Hepatocyte (in vitro differentiated cells): Measurements from ENCODE around the gene CNTNAP2. TPM values are rescaled to one million over a fixed set of nuclear protein-coding genes. Genes with fewer than 3 reads are reported as not detected.

ENCODE experiments used
- DNase-seq: peaks from one replicate; pipeline ENCODE4 v3.0.0-alpha.2; 2016; ENCODE audit warnings: low spot score
- H2AFZ ChIP-seq: fragments of 200-600 bp; sonication (generic); 2 replicates; pipeline ENCODE4 v1.6.0; 2016; ENCODE audit warnings: antibody characterized with exemption, mild to moderate bottlenecking
- H3K27ac ChIP-seq: fragments of 200-600 bp; sonication (generic); 2 replicates; pipeline ENCODE4 v1.5.1; 2016; ENCODE audit warnings: mild to moderate bottlenecking
- H3K27me3 ChIP-seq: fragments of 200-600 bp; sonication (generic); 2 replicates; pipeline ENCODE4 v1.6.1; 2016
- H3K36me3 ChIP-seq: fragments of 200-600 bp; sonication (generic); replicated peaks from 2 replicates; pipeline ENCODE4 v1.5.1; 2016; ENCODE audit warnings: low read depth; ENCODE audit not compliant: insufficient read depth
- H3K4me1 ChIP-seq: fragments of 200-600 bp; sonication (generic); 2 replicates; pipeline ENCODE4 v1.5.1; 2016; ENCODE audit warnings: mild to moderate bottlenecking, moderate library complexity; ENCODE audit not compliant: insufficient read depth
- H3K4me2 ChIP-seq: fragments of 200-600 bp; sonication (generic); 2 replicates; pipeline ENCODE4 v1.6.0; 2016
- H3K4me3 ChIP-seq: fragments of 200-600 bp; sonication (generic); 2 replicates; pipeline ENCODE4 v1.5.1; 2016; ENCODE audit warnings: mild to moderate bottlenecking
- H3K79me2 ChIP-seq: fragments of 200-600 bp; sonication (generic); 2 replicates; pipeline ENCODE4 v1.6.0; 2017; ENCODE audit warnings: mild to moderate bottlenecking
- H3K9me2 ChIP-seq: fragments of 200-600 bp; sonication (generic); replicated peaks from 2 replicates; pipeline ENCODE4 v1.6.0; 2017; ENCODE audit warnings: mild to moderate bottlenecking; ENCODE audit not compliant: insufficient read depth
- H3K9me3 ChIP-seq: fragments of 200-600 bp; sonication (generic); 2 replicates; pipeline ENCODE4 v1.5.1; 2016; ENCODE audit warnings: low read depth, mild to moderate bottlenecking
- H4K20me1 ChIP-seq: fragments of 200-600 bp; sonication (generic); 2 replicates; pipeline ENCODE4 v1.6.0; 2016; ENCODE audit warnings: mild to moderate bottlenecking; ENCODE audit not compliant: insufficient read depth, poor library complexity, severe bottlenecking
- EZH2 ChIP-seq: fragments of 200-600 bp; sonication (generic); IDR thresholded peaks from 2 replicates; pipeline ENCODE4 v1.6.1; 2016; ENCODE audit warnings: antibody characterized with exemption, mild to moderate bottlenecking, borderline replicate concordance
- EZH2phosphoT487 ChIP-seq: fragments of 200-600 bp; sonication (generic); IDR thresholded peaks from one replicate; pipeline ENCODE4 v1.6.1; 2018; ENCODE audit warnings: antibody characterized with exemption, mild to moderate bottlenecking, low read depth, moderate library complexity; ENCODE audit not compliant: unreplicated experiment, severe bottlenecking
- WGBS: methylation state at CpG from one replicate; pipeline ENCODE4 v1.1.6; 2016; ENCODE audit warnings: low lambda C conversion rate; ENCODE audit errors: missing lambda C conversion rate; 5-methylcytosine and 5-hydroxymethylcytosine counted together
- polyA plus RNA-seq: library from polyadenylated mRNA; unstranded; fragments of >200 nt; fragmentation: Nextera tagmentation; extraction: Ambion mirVana; gene quantifications from 2 replicates; pipeline ENCODE4 v1.2.1, GENCODE V29; 2016
- total RNA-seq: library from RNA; depleted of rRNA; stranded (reverse); fragments of >200 nt; gene quantifications from 2 replicates; pipeline ENCODE4 v1.2.3, GENCODE V29; 2014
- TF ChIP-seq, protein P1 (sequence below): fragments of 200-600 bp; sonication (generic); IDR thresholded peaks from 2 replicates; pipeline ENCODE4 v1.5.1; 2016; ENCODE audit warnings: antibody characterized with exemption, mild to moderate bottlenecking; ENCODE audit not compliant: poor library complexity

Gene CNTNAP2
- total and polyA plus RNA-seq, 2 experiments from 2014 or later = 7.5 to 14.7 TPM

DNA sequence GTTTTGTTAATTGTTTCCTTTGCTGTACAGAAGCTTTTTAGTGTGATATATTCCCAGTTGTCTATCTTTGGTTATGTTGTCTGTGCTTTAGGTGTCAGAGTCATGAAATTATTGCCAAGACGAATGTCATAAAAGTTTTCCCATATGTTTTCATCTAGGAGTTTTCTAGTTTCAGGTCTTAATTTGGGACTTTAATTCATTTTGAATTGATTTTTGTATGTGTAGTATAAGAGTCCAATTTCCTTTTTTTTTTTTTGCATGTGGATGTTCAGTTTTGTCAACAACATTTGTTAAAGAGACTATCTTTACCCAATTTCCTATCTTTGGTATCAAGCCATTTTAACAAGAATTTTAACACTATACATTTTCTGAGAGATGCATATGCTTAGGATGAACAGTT lies 432.2 kb downstream of the CNTNAP2 start:
- H3K4me1 ChIP-seq = no peaks in the 10 kb centered on the region
- H3K79me2 ChIP-seq = no peaks in the 10 kb centered on the region
- no peak overlapping the region for H3K4me2 ChIP-seq
- no peaks in the 10 kb centered on the region for H3K27me3 ChIP-seq
- no peaks in the 10 kb centered on the region for H4K20me1 ChIP-seq
- DNase-seq = no peak
- H2AFZ ChIP-seq = no peak overlapping the region
- WGBS = 65% methylated on average over 1 of the region's 1 CpG
- TF ChIP-seq, protein P1, sequence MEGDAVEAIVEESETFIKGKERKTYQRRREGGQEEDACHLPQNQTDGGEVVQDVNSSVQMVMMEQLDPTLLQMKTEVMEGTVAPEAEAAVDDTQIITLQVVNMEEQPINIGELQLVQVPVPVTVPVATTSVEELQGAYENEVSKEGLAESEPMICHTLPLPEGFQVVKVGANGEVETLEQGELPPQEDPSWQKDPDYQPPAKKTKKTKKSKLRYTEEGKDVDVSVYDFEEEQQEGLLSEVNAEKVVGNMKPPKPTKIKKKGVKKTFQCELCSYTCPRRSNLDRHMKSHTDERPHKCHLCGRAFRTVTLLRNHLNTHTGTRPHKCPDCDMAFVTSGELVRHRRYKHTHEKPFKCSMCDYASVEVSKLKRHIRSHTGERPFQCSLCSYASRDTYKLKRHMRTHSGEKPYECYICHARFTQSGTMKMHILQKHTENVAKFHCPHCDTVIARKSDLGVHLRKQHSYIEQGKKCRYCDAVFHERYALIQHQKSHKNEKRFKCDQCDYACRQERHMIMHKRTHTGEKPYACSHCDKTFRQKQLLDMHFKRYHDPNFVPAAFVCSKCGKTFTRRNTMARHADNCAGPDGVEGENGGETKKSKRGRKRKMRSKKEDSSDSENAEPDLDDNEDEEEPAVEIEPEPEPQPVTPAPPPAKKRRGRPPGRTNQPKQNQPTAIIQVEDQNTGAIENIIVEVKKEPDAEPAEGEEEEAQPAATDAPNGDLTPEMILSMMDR = no peak
- H3K9me3 ChIP-seq = no peaks in the 10 kb centered on the region
- H3K9me2 ChIP-seq = no peaks in the 10 kb centered on the region
- no peaks in the 10 kb centered on the region for H3K36me3 ChIP-seq
- no peak overlapping the region for H3K27ac ChIP-seq
- H3K4me3 ChIP-seq = no peak overlapping the region

DNA sequence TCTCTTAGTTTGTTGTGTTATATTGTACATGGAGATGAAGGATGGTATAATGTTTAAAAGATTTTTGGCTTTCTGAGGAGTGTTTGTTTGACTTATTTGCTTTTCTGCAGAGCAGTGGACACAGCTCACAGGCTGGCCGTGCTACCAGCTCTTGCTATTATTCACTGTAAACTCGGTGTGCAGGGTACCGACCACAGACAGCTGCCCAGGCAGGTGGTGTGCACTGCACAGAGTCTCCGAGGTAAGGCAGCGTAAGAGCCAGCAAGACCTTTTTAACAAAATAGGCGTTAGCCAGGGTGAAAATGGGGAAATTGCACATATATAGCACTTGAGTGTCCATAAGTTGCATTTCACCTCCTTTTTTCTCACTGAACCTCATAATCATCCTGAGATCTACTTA lies 438.0 kb downstream of the CNTNAP2 start:
- no peaks in the 10 kb centered on the region for H3K4me1 ChIP-seq
- no peak overlapping the region for H3K27ac ChIP-seq
- TF ChIP-seq EZH2 = no peak
- TF ChIP-seq EZH2phosphoT487 = no peak
- TF ChIP-seq, protein P1 = no peak
- no peak overlapping the region for H3K4me2 ChIP-seq
- H3K36me3 ChIP-seq = no peaks in the 10 kb centered on the region
- H4K20me1 ChIP-seq = no peaks in the 10 kb centered on the region
- WGBS = 82% methylated on average over 6 of the region's 6 CpGs
- H3K79me2 ChIP-seq = no peaks in the 10 kb centered on the region
- no peaks in the 10 kb centered on the region for H3K9me2 ChIP-seq
- no peak overlapping the region for H2AFZ ChIP-seq
- DNase-seq = no peak
- no peak overlapping the region for H3K4me3 ChIP-seq
- no peaks in the 10 kb centered on the region for H3K9me3 ChIP-seq
- no peaks in the 10 kb centered on the region for H3K27me3 ChIP-seq

- TF ChIP-seq, protein P1 = no peak
- TF ChIP-seq EZH2phosphoT487 = no peak
- TF ChIP-seq EZH2 = no peak
Observed at GRCh38 chr7:146557971-146558469, 441.4 kb downstream of the CNTNAP2 start.

DNA sequence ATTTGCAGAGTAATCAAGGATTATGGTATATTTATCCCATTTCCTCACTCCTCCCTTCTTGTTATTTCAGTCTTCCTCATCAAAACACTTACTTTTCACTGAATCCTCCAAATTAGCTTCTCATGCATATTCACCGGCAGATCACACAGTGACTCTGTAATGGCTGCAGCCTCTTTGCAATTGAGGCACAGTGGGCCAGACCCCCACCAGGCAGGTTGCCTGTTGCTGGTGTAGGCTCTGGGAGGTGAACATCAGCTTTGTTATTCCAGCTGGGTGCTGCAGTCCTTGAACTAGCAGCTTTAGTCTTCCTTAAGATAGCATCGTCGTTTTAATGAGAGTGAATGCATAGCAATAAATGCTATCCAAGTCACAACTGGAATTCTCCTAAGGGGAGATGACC lies 449.3 kb downstream of the CNTNAP2 start:
- WGBS = 86% methylated on average over 3 of the region's 3 CpGs
- no peaks in the 10 kb centered on the region for H3K36me3 ChIP-seq
- no peaks in the 10 kb centered on the region for H3K79me2 ChIP-seq
- no peaks in the 10 kb centered on the region for H3K9me2 ChIP-seq
- TF ChIP-seq, protein P1 = no peak
- no peak for TF ChIP-seq EZH2phosphoT487
- no peak for TF ChIP-seq EZH2
- no peaks in the 10 kb centered on the region for H3K27me3 ChIP-seq
- H3K4me1 ChIP-seq = no peaks in the 10 kb centered on the region
- H3K27ac ChIP-seq = no peak overlapping the region
- no peak overlapping the region for H3K4me3 ChIP-seq
- no peak for DNase-seq
- H4K20me1 ChIP-seq = no peaks in the 10 kb centered on the region
- H3K4me2 ChIP-seq = no peak overlapping the region
- no peaks in the 10 kb centered on the region for H3K9me3 ChIP-seq
- H2AFZ ChIP-seq = no peak overlapping the region

More at GRCh38 chr7:146557971-146558469, 441.4 kb downstream of the CNTNAP2 start:
- H3K9me2 ChIP-seq = no peaks in the 10 kb centered on the region
- no peaks in the 10 kb centered on the region for H4K20me1 ChIP-seq
- no peak for DNase-seq
- H3K36me3 ChIP-seq = no peaks in the 10 kb centered on the region
- H3K4me2 ChIP-seq = no peak overlapping the region
- no peaks in the 10 kb centered on the region for H3K79me2 ChIP-seq
- no peak overlapping the region for H2AFZ ChIP-seq
- H3K27me3 ChIP-seq = no peaks in the 10 kb centered on the region
- no peaks in the 10 kb centered on the region for H3K4me1 ChIP-seq
- no peaks in the 10 kb centered on the region for H3K9me3 ChIP-seq
- H3K4me3 ChIP-seq = no peak overlapping the region
- no peak overlapping the region for H3K27ac ChIP-seq
- 85% methylated on average over 4 of the region's 4 CpGs for WGBS
